Fibroblast of skin of back (primary cell): ENCODE measurements around the gene FAM9C. TPM values are rescaled to one million over a fixed set of nuclear protein-coding genes. Genes with fewer than 3 reads are reported as not detected.
"Not testable (repeated sequence)": the region's sequence is repeated elsewhere in the genome, so short reads cannot be mapped to it uniquely, and the experiment has no call there.

Source experiments
- DNase-seq: peaks from one replicate; pipeline ENCODE4 v3.0.0-alpha.2; 2013
- polyA plus RNA-seq, 2 experiments: library from polyadenylated mRNA; unstranded; fragments of 120-200 nt; gene quantifications; one replicate each; pipeline ENCODE4 v1.2.1, GENCODE V29; 2013; ENCODE audit not compliant: insufficient read length in 2 of 2

The FAM9C gene
- not detected for polyA plus RNA-seq (2013, experiment 1 of 2; ENCODE audit: insufficient read length)
- polyA plus RNA-seq (2013, experiment 2 of 2; ENCODE audit: insufficient read length) = not detected

DNA sequence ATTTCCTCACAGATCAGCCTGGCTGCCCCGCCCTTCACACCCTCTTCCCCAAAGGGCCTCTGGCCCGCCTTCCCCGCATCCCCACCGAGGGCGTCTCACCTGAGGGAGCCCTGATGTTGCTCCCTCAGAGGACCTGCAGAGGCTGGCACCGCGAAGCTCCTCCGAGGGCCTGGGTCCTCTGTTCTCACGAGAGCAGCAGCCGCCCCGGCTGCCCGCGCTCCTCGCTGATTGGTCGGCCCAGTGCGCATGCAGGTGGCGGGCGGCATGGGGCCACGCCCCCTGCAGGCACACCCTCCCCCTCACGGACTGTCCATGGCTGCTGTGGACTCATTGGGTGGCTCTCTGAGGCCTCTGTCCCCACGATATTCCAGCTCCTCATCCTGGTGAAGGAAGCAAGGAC, at the start of gene FAM9C:
Gene FAM9C, minus strand, starts transcription at position 180 of the 400 bp plus-strand sequence. CDS start 831 bp downstream, outside the sequence.
- no peak for DNase-seq

GRCh38 chrX:13093529-13094140, 49.2 kb upstream of the FAM9C start:
- DNase-seq = no peak

DNA sequence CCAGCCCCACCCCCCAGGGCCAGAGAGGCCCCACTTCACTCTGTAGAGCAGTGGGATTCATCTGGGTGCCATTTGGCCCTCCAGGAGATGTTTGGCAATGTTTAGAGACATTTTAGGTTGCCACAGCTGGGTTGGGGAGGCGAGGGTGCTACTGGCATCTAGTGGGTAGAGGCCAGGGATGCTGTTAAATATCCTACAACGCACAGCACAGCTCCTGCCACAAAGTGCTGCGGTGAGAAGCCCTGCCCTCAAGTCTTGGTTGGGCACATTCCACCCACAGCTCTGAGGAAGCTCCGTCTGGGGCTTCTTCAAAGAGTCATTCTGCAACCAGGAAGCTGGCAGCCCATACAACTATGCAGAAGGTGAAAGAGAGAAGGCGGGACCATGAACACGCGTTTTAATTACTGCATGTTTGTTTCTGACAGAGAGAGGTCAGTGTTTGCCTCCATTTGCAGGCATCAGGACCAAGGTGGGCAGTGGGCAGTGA, 48.1 kb upstream of the FAM9C start:
- no peak for DNase-seq

DNA sequence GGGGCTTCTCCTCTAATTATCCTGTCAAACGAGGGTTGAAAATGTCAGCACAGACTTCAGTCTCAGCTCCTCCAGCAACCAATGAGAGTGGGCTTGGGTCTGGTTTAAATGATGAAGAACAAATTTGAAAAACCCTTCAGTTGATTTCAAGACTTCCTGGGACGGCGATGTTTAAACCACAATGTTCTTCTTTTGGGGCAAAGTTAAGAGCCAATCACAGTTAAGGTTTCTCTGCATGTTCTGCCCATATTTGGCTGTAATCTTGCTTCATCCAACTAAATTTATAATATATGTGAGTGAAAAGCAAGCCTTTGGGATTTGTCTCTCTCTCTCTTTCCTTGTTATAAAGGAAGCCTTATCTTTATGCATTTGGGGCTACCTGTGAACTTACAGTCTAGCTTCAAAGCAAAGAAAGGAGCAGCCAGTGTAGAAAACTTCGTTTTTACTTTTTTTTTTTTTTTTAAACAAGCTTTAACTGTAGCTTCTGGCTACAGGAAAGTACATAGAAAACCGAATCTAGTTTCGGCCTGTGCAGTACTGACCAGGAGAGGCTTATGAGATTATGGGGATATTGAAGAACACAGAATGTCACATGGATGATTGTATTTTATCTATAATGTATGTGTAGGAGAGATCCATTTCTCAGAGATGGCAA, 46.8 kb upstream of the FAM9C start:
- no peak for DNase-seq

DNA sequence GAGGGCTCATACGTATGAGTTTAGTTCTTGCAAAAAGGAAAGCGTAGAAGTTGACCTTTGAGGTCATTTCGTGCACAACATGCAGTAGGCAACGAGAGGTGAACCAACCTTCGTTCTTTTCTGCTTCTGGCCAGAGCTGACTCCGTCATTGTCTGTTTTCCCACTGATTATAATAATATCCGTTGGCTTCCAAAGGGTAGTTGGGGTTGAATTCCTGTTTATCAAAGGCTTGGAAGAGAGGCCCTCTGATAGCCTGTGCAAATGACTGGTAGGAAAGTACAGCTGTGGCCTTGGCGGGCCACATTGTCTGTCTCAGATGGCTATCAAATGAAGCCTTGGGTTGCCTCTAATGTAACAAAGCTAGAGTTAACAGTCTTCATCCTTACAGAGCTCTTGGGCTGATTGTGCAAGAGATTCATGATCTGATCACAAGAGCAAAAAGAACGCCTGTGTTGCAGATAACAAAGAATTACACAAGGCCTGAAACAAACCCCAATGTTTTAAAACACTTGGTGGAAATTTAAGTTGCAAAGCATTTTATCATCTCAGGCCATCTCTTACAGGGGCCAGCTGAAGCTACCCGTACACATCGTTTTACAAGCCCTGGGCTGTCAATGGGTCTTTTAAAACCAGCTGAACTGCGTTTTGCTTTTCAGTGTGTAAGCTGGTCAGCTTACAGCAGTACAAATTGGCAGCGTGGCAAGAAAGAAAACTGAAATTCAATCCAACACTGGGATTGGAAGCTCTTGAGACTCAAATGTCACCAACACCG, 46.1 kb upstream of the FAM9C start:
- DNase-seq = no peak

DNA sequence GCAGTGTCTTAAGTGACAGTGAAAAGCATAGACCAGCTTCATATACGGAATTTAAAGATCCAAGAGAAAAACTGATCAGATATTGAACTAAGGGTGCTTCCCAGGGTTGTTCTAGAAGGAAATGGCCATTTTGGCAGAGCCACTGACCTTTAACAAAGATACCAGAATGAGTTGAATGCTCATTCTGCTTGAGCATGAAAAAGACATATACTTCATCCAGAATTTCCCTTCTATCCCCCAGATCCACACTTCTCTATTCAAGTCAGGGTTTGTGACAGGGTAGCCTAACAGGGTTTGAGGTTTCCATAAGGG, 45.6 kb upstream of the FAM9C start:
- no peak for DNase-seq

GRCh38 chrX:13088156-13088487, 43.7 kb upstream of the FAM9C start:
- no peak for DNase-seq

GRCh38 chrX:13087322-13088155, 43.1 kb upstream of the FAM9C start:
- DNase-seq = peak; percentile 49

DNA sequence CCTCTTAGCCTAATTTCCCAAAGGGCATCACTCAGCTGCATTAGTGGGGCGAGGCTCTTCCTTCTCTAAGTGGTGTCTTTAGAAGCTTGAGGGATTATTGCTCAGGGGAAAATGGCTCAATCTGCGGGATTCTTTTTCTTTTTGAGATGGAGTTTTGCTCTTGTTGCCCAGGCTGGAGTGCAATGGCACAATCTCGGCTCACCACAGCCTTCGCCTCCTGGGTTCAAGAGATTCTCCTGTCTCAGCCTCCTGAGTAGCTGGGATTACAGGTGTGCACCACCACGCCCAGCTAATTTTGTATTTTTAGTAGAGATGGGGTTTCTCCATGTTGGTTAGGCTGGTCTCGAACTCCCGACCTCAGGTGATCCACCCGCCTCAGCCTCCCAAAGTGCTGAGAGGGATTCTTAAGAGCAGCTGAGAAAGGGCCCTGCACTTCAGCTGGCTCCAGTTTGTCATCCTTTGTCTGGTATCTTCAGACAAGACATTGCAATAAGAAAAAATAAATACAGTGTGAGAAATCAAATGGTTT, 42.4 kb upstream of the FAM9C start:
- DNase-seq = not testable (repeated sequence)

DNA sequence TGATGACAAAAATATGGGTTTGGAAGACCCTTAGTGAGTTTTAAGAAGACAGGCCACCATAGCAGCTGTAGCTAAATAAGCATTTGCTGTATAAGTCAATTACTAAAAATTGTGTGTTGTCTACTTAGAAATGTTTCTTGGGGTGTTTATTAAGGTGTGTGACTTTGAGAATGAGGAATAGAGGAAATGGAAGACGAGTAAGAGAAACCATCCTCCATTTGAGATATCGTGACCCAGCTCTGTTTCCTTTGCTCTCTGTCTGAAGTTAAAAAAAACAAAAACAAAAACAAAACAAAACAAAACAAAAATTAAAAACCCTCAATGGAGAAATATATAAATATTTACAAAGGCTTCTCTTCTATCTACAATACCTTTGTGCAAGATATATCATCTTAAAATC, 41.7 kb upstream of the FAM9C start:
- no peak for DNase-seq

GRCh38 chrX:13085526-13085925, 41.1 kb upstream of the FAM9C start:
- DNase-seq = no peak

GRCh38 chrX:13084611-13085010, 40.2 kb upstream of the FAM9C start:
- no peak for DNase-seq

DNA sequence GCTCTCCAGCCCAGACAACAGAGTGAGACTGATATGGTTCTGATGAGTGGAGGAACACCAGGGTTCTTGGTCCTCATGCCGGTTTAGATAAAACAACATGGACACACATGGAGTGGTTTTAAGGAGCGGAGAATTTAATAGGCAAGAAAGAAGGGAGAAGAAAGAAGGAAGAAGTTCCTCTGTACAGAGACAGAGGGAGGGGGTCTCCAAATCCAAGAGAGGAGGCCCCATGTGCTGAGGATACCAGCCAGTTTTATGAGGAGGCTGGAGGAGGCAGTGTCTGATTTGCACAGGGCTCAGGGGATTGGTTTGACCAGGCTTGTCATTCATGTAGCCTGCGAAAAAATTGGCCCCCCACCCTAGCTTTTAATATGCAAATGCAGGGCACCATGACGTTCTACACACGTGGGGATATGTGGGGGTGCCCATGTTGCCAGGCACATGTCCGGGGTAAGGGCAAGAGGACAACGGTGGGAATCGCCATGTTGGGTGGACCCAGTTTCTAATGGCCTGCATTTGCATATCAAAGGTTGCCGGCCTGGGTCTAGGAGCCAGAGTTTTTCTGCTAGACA, 39.4 kb upstream of the FAM9C start:
- not testable (repeated sequence) for DNase-seq

GRCh38 chrX:13082206-13083065, 38.0 kb upstream of the FAM9C start:
- DNase-seq = no peak

GRCh38 chrX:13081395-13082205, 37.2 kb upstream of the FAM9C start:
- no peak for DNase-seq

GRCh38 chrX:13080128-13080795, 35.8 kb upstream of the FAM9C start:
- DNase-seq = no peak

GRCh38 chrX:13078739-13079444, 34.5 kb upstream of the FAM9C start:
- peak; percentile 89 for DNase-seq

- peak; percentile 71 for DNase-seq
Observed at GRCh38 chrX:13077168-13077567, 32.7 kb upstream of the FAM9C start.
